Uterus (tissue), 2 donors: ENCODE results near the gene DYNLT1.

Experiments used
- CTCF ChIP-seq, 4 experiments: fragments of 200-600 bp in 2 of 4; fragments of 450-650 bp in 2 of 4; sonication (generic) in 2 of 4; IDR thresholded peaks; one replicate each; pipeline ENCODE4 v1.5.1; 2016 to 2019; ENCODE audit warnings: antibody characterized with exemption in 4 of 4, mild to moderate bottlenecking in 2 of 4, moderate library complexity in 1 of 4
- POLR2A ChIP-seq, 2 donors: fragments of 450-650 bp; IDR thresholded peaks; one replicate each; pipeline ENCODE4 v1.6.1; 2016; ENCODE audit warnings: antibody characterized with exemption in 2 of 2, mild to moderate bottlenecking in 1 of 2, moderate library complexity in 1 of 2

DNA sequence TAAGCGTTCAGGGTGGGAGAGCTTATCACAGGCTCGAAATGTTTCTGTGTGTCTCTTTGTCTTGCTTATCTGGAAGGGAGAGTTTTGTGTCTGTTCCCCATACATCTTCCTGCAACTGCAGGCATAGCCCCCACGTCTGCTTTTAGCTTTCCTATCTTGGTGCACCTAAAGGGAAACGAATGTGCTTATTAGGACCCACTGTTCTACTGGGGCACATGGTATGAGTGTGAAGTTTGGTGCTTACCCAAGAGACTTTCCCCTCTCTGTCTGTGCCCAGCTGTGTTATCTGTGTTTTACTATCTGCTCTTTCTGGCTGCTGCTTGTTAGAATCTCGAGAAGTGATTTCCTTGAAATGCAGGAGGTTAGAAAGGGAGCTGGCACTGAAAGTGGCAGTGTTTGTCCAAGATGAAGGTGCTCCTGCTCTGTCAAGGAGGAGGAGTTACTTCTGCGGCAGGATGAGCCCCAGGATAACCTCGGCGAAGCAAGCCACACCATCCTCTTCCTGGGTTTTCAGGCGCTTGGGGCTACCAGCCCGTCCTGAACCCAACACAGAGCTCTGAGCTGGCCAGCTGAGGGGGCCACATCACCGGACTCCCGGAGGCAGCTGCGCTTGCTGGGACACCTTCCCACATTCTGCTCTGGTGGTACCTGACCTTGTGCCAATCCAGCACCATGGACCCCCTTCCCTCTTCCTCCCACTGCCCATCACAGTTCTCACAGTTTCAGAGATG is 23.4 kb downstream of the DYNLT1 start:
- no peak for TF ChIP-seq CTCF (IDR thresholded peaks at IDR 0.05)
- no peak for TF ChIP-seq POLR2A (IDR thresholded peaks at IDR 0.05)
